Spleen (tissue), 7 donors: ENCODE results near the gene WASF2.
A peak's percentile ranks its signal among the peaks of the same experiment; 100 is the strongest.

Source experiments
- POLR2AphosphoS5 ChIP-seq, 3 donors: sonication (generic); formaldehyde crosslinking; IDR thresholded peaks; one replicate each; pipeline ENCODE4 v1.5.1; 2017; ENCODE audit warnings: antibody characterized with exemption in 3 of 3
- TF ChIP-seq, protein P1 (sequence below), 11 experiments: fragments of 200-600 bp in 7 of 11; fragments of 450-650 bp in 4 of 11; sonication (generic) in 4 of 11; IDR thresholded peaks in 8 of 11; conservative IDR thresholded peaks in 3 of 11; 1 replicate in 7 of 11; 2 replicates in 4 of 11; pipeline versions ENCODE4 v1.4.0 to v1.8.0; 2016 to 2021; ENCODE audit warnings: antibody characterized with exemption in 11 of 11, inconsistent platforms in 4 of 11, mild to moderate bottlenecking in 1 of 11
- donor health status: DM: no; HTN: no; CAD: no; lungs with moderate emphysema.
- donor health status: DM: no; HTN: no; CAD: no.
- donor health status: DM: no; HTN: no; CAD: no.

DNA sequence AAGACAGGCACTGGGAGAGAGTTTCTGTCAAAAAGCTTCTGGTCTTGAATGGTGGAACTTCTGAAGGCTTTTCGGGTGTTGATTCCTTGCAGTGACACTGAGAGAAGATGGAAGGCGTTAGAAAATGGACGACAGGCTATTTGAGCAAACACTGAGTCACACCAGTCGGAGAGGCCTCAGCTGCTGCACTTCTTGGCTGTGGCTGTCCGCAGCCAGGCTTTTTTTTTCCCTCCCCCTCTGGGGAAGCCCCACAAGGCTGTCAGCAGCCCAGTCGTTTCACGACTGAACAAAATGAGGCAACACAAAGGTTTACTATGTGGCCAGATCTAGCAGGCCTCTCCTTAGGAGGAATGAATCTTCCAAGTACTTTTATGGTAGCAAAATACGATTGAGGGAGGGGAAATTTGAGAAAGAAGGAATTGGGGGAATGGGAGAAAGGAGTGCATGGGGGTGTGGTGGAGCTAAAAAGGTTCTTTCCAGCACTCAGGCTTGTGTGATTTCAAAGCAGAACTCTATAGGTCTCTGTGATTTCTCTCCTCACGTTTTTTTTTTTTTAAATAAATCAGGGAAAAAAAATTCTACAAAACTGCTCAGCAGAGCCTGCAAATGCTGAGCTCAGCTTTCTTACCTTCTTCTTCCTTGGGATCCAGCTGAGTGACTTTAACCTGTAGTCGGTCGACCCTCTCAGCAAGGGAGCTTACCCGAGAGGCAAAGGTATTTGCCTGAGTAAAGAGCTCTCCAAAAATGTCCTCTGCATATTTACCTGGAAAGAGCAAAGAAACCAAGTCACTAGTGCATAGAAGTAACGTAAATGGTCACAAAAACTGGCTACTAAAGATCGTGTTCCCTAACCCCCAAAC lies 71.4 kb downstream of the WASF2 start:
- TF ChIP-seq, protein P1, sequence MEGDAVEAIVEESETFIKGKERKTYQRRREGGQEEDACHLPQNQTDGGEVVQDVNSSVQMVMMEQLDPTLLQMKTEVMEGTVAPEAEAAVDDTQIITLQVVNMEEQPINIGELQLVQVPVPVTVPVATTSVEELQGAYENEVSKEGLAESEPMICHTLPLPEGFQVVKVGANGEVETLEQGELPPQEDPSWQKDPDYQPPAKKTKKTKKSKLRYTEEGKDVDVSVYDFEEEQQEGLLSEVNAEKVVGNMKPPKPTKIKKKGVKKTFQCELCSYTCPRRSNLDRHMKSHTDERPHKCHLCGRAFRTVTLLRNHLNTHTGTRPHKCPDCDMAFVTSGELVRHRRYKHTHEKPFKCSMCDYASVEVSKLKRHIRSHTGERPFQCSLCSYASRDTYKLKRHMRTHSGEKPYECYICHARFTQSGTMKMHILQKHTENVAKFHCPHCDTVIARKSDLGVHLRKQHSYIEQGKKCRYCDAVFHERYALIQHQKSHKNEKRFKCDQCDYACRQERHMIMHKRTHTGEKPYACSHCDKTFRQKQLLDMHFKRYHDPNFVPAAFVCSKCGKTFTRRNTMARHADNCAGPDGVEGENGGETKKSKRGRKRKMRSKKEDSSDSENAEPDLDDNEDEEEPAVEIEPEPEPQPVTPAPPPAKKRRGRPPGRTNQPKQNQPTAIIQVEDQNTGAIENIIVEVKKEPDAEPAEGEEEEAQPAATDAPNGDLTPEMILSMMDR (IDR thresholded peaks at IDR 0.05 in 8 of 11, conservative IDR thresholded peaks at IDR 0.05 in 3 of 11): no peak
- peak in 2 of 3 donors; percentile 41 to 51 for TF ChIP-seq POLR2AphosphoS5 (IDR thresholded peaks at IDR 0.05)
